GM23248 (cell line): ENCODE results near the gene SH3TC1.

ENCODE experiments used
- EZH2 ChIP-seq: fragments of 200-600 bp; sonication (generic); IDR thresholded peaks from 2 replicates; pipeline ENCODE4 v1.6.1; 2018; ENCODE audit warnings: antibody characterized with exemption, mild to moderate bottlenecking; ENCODE audit not compliant: insufficient read depth, poor library complexity, severe bottlenecking
- EZH2phosphoT487 ChIP-seq: fragments of 200-600 bp; sonication (generic); IDR thresholded peaks from 2 replicates; pipeline ENCODE4 v1.6.1; 2018; ENCODE audit warnings: antibody characterized with exemption, moderate library complexity, mild to moderate bottlenecking, low read depth; ENCODE audit not compliant: insufficient read depth

GRCh38 chr4:8181119-8181518 lies 18.0 kb upstream of the SH3TC1 start:
- no peak for TF ChIP-seq EZH2
- TF ChIP-seq EZH2phosphoT487: no peak
